Testis (tissue), 2 donors: ENCODE measurements around the gene NRP2.

ENCODE experiments used
- POLR2A ChIP-seq: fragments of 450-650 bp; IDR thresholded peaks from one replicate; pipeline ENCODE4 v1.6.1; 2017; ENCODE audit warnings: antibody characterized with exemption, mild to moderate bottlenecking, moderate library complexity
- TF ChIP-seq, protein P1 (sequence below), 3 experiments: fragments of 450-650 bp in 2 of 3; fragments of 200-600 bp in 1 of 3; sonication (generic) in 1 of 3; IDR thresholded peaks; one replicate each; pipeline ENCODE4 v1.5.1; 2016 to 2019; ENCODE audit warnings: antibody characterized with exemption in 3 of 3, mild to moderate bottlenecking in 2 of 3, moderate library complexity in 1 of 3

DNA sequence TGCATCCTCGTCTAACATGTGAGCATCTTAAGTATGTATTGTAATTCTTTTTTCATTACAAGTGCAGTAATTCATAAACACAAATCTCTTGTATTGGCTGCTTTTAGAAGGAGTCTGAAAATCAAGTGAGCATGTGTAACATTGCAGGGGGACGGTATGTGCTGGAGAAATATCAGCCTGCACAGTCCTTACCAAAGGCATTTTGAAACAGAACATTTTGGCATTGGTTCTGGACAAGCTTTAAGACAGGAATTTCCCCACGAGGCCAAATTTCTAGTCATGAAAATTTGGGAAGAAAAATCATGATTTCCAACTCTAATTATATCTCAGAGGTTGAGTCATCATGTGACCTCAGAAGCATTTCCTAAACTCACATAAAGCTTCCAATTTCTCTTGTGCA lies 24.7 kb upstream of the NRP2 start:
- no peak for TF ChIP-seq POLR2A
- TF ChIP-seq, protein P1, sequence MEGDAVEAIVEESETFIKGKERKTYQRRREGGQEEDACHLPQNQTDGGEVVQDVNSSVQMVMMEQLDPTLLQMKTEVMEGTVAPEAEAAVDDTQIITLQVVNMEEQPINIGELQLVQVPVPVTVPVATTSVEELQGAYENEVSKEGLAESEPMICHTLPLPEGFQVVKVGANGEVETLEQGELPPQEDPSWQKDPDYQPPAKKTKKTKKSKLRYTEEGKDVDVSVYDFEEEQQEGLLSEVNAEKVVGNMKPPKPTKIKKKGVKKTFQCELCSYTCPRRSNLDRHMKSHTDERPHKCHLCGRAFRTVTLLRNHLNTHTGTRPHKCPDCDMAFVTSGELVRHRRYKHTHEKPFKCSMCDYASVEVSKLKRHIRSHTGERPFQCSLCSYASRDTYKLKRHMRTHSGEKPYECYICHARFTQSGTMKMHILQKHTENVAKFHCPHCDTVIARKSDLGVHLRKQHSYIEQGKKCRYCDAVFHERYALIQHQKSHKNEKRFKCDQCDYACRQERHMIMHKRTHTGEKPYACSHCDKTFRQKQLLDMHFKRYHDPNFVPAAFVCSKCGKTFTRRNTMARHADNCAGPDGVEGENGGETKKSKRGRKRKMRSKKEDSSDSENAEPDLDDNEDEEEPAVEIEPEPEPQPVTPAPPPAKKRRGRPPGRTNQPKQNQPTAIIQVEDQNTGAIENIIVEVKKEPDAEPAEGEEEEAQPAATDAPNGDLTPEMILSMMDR (IDR thresholded peaks at IDR 0.05): no peak
